NCI-H510A (cell line): ENCODE measurements around the gene SLC12A7.
"Not testable (repeated sequence)": the region's sequence is repeated elsewhere in the genome, so short reads cannot be mapped to it uniquely, and the experiment has no call there.

ENCODE experiments used
- DNase-seq: peaks from one replicate; lab custom pipeline; 2025; lab: John Stamatoyannopoulos, UW

The SLC12A7 gene

GRCh38 chr5:1111727-1112289, at the start of gene SLC12A7:
SLC12A7 (minus strand) TSS chr5:1112063; CDS start chr5:1111991, 72 bp downstream.
- DNase-seq, result peak; percentile 74

- DNase-seq, result no peak
These were observed 49.4 kb upstream of the SLC12A7 start for GRCh38 chr5:1161108-1161832.

- DNase-seq, result no peak
These were observed 48.0 kb upstream of the SLC12A7 start for GRCh38 chr5:1159774-1160406.

- no peak for DNase-seq
These were observed 47.4 kb upstream of the SLC12A7 start for GRCh38 chr5:1159341-1159675.

- DNase-seq, result no peak
These were observed 46.9 kb upstream of the SLC12A7 start for GRCh38 chr5:1158647-1159340.

- not testable (repeated sequence) for DNase-seq
These were observed 45.7 kb upstream of the SLC12A7 start for GRCh38 chr5:1157461-1157986.

GRCh38 chr5:1156754-1157460, 45.0 kb upstream of the SLC12A7 start:
- DNase-seq, result no peak

GRCh38 chr5:1156033-1156753, 44.3 kb upstream of the SLC12A7 start:
- DNase-seq, result no peak

- DNase-seq, result no peak
These were observed 43.5 kb upstream of the SLC12A7 start for GRCh38 chr5:1155191-1156032.

- DNase-seq, result no peak
These were observed 41.6 kb upstream of the SLC12A7 start for GRCh38 chr5:1153428-1153827.

- DNase-seq, result no peak
These were observed 41.0 kb upstream of the SLC12A7 start for GRCh38 chr5:1152771-1153282.

GRCh38 chr5:1152156-1152555, 40.3 kb upstream of the SLC12A7 start:
- no peak for DNase-seq

- DNase-seq, result no peak
These were observed 39.5 kb upstream of the SLC12A7 start for GRCh38 chr5:1151316-1151715.

GRCh38 chr5:1150866-1151265, 39.0 kb upstream of the SLC12A7 start:
- DNase-seq, result no peak

- no peak for DNase-seq
These were observed 33.0 kb upstream of the SLC12A7 start for GRCh38 chr5:1144638-1145396.

GRCh38 chr5:1144089-1144488, 32.2 kb upstream of the SLC12A7 start:
- DNase-seq, result no peak

- no peak for DNase-seq
These were observed 31.7 kb upstream of the SLC12A7 start for GRCh38 chr5:1143670-1143951.

- no peak for DNase-seq
These were observed 31.2 kb upstream of the SLC12A7 start for GRCh38 chr5:1142886-1143669.

- peak; percentile 46 for DNase-seq
These were observed 30.0 kb upstream of the SLC12A7 start for GRCh38 chr5:1141834-1142233.
